ENCODE data around the gene NUP133. TPM values are rescaled to one million over a fixed set of nuclear protein-coding genes. Genes with fewer than 3 reads are reported as not detected.

NUP133 gene
- total RNA-seq, 1 donor from 2014 or later, result 32.6 TPM

DNA sequence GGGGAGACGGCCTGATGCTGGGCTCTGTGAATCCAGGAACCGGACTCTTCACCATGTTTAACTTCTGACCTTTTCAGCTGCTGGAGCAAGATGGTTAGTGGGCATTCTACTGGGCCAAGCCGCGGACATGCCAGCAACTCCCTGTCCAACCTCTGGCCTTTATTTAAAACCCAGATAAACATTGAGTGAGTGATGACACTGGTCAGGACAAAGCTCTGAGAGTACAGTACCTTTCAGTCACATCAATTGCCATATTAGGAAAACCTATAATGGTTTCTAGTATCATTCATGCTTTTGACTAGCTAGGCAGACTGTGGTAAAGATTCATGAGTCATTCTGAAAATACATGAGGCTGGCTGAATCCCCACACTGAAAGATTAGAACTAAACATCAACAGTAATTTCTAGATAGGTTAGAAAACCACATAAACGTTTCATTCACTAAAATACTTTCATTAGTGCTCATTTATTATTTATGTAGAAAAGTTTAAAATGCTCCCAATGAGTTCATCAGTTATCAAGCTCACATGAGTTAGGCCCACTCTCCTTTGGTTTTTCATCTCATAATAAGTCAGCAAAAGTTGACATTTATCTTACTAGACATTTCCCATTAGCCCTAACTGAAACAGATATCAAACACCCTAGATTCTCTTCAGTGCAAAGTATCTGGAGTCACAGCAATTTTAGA lies 67.1 kb downstream of the NUP133 start:
- ATAC-seq (no peak), DNase-seq (no peak)
- Histone ChIP-seq H3K27ac (no peak overlapping the region), H3K36me3 (peaks cover 66% of the 10 kb centered on the region), H3K4me1 (no peaks in the 10 kb centered on the region), H3K4me3 (no peak overlapping the region), H3K27me3 (ENCODE audit: low read depth) (no peaks in the 10 kb centered on the region), H3K9me3 (no peaks in the 10 kb centered on the region)
- intact Hi-C loops (cut with DNase I), result no loop called here
- TF ChIP-seq, protein P1, sequence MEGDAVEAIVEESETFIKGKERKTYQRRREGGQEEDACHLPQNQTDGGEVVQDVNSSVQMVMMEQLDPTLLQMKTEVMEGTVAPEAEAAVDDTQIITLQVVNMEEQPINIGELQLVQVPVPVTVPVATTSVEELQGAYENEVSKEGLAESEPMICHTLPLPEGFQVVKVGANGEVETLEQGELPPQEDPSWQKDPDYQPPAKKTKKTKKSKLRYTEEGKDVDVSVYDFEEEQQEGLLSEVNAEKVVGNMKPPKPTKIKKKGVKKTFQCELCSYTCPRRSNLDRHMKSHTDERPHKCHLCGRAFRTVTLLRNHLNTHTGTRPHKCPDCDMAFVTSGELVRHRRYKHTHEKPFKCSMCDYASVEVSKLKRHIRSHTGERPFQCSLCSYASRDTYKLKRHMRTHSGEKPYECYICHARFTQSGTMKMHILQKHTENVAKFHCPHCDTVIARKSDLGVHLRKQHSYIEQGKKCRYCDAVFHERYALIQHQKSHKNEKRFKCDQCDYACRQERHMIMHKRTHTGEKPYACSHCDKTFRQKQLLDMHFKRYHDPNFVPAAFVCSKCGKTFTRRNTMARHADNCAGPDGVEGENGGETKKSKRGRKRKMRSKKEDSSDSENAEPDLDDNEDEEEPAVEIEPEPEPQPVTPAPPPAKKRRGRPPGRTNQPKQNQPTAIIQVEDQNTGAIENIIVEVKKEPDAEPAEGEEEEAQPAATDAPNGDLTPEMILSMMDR (IDR thresholded peaks at IDR 0.05), result no peak

DNA sequence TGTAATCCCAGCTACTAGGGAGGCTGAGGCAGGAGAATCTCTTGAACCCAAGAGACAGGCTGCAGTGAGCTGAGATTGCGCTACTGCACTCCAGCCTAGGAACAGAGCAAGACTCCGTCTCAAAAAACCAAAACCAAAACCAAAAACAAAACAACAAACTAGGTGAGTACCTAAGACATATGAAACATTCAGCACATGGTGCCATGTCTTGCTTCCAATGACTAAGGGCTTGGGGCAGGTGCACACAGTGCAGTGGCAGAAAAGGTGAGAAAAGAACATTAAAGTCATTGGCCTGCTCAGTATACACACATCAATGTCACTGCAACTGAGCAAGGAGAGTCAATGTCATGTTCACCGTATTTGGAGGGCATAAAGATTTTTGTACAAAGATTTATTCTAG lies 70.1 kb downstream of the NUP133 start:
- DNase-seq (no peak), ATAC-seq (no peak)
- no peaks in the 10 kb centered on the region for H3K9me3 ChIP-seq
- H3K27me3 ChIP-seq (ENCODE audit: low read depth), result peaks cover 23% of the 10 kb centered on the region
- TF ChIP-seq, protein P1 (IDR thresholded peaks at IDR 0.05), result no peak
- peaks cover 36% of the 10 kb centered on the region for H3K36me3 ChIP-seq
- H3K4me3 ChIP-seq, result no peak overlapping the region
- no peak overlapping the region for H3K27ac ChIP-seq
- peaks cover 5% of the 10 kb centered on the region for H3K4me1 ChIP-seq
- intact Hi-C loops (cut with DNase I), result no loop called here

DNA sequence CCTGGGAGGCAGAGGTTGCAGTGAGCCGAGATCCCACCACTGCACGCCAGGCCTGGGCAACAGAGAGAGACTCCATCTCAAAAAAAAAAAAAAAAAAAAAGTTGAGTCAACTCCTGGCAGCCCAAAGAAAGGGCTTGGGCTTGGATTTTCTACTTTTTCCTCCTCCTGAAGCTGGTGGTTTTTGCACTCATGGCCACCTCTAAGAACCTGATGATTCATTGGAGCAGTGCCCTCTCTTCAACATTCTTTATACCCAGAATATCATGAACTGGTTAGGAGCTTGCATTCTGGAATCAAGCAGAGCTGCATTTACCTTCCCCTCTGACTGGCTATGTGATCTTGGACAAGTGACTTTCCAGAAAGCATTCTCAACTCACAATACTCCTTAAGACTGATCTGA lies 70.7 kb downstream of the NUP133 start:
- DNase-seq (no peak), ATAC-seq (no peak)
- intact Hi-C loops (cut with DNase I), result no loop called here
- Histone ChIP-seq H3K9me3 (no peaks in the 10 kb centered on the region), H3K36me3 (peaks cover 33% of the 10 kb centered on the region), H3K4me1 (peaks cover 5% of the 10 kb centered on the region), H3K4me3 (no peak overlapping the region), H3K27ac (no peak overlapping the region), H3K27me3 (ENCODE audit: low read depth) (peaks cover 29% of the 10 kb centered on the region)
- TF ChIP-seq, protein P1 (IDR thresholded peaks at IDR 0.05), result no peak

DNA sequence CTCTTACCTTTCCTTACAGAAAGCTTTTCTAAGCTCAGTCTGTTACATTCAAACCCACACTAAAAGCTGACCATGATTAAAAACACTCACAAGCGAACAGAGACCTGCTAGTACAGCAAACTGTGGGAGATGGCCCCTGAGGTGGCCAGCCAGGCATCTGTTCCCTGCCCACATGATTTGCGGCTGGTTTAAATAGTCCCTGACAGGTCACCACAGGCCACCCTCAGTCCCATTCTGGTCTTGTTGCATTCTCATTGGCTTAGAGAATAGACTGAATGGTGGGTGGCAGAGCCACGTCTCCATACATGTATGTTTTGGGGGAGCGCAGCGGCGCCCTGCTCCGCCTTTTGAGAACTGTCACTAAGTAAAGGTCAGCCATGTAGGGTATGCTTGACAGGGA lies 71.9 kb downstream of the NUP133 start:
- TF ChIP-seq, protein P1 (IDR thresholded peaks at IDR 0.05), result no peak
- Histone ChIP-seq H3K36me3 (peaks cover 23% of the 10 kb centered on the region), H3K27ac (no peak overlapping the region), H3K4me1 (peaks cover 16% of the 10 kb centered on the region), H3K27me3 (ENCODE audit: low read depth) (peaks cover 41% of the 10 kb centered on the region), H3K4me3 (no peak overlapping the region), H3K9me3 (no peaks in the 10 kb centered on the region)
- intact Hi-C loops (cut with DNase I), result no loop called here
- no peak for ATAC-seq
- no peak for DNase-seq

DNA sequence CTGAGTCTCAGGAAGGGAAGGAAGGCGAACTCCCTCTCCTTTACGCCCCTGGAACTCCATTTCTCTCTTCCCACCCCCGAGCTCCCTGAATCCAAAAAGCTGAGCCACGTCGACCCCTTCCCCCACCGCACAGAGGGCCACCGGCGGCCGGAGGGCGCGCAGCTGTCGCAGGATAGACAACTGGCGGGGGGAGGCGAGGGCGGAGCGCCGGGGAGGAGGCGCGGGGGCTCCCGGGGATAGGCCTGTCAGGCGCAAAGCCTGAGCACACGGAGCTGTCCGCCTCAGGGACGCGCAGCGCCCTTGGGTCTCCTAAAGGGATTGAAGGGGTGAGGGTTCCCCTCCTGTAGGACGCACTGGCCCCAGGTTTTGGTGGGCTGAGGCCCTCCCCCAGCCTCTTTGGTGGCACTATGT lies 73.5 kb downstream of the NUP133 start:
- peaks cover 57% of the 10 kb centered on the region for H3K27me3 ChIP-seq (ENCODE audit: low read depth)
- ATAC-seq (no peak), DNase-seq (no peak)
- no peak overlapping the region for H3K4me3 ChIP-seq
- H3K36me3 ChIP-seq, result peaks cover 7% of the 10 kb centered on the region
- intact Hi-C loops (cut with DNase I), result no loop called here
- TF ChIP-seq, protein P1 (IDR thresholded peaks at IDR 0.05), result no peak
- no peaks in the 10 kb centered on the region for H3K9me3 ChIP-seq
- H3K27ac ChIP-seq, result no peak overlapping the region
- H3K4me1 ChIP-seq, result peaks cover 23% of the 10 kb centered on the region
